GM23338 (cell line): ENCODE data around the gene YTHDF2. TPM values are rescaled to one million over a fixed set of nuclear protein-coding genes. Genes with fewer than 3 reads are reported as not detected.

Experiments used
- JUNB ChIP-seq: IDR thresholded peaks from one replicate; pipeline ENCODE4 v1.6.1; 2016; ENCODE audit warnings: antibody characterized with exemption; ENCODE audit not compliant: unreplicated experiment
- POLR2AphosphoS5 ChIP-seq: IDR thresholded peaks from 2 replicates; pipeline ENCODE4 v1.6.1; 2016; ENCODE audit warnings: antibody characterized with exemption, low read depth
- ZNF114 ChIP-seq: fragments of 250-450 bp; sonication (Bioruptor Pico); IDR thresholded peaks from 2 replicates; pipeline ENCODE4 v1.5.0; 2020; ENCODE audit warnings: mild to moderate bottlenecking, moderate library complexity
- polyA plus RNA-seq: library from polyadenylated mRNA; unstranded; fragments of >200 nt; fragmentation: Nextera tagmentation; extraction: Ambion mirVana; gene quantifications from 2 replicates; pipeline ENCODE4 v1.2.1, GENCODE V29; 2016
- small RNA-seq: library from RNA; depleted of rRNA; stranded (forward); fragments of <200 nt; gene quantifications from one replicate; pipeline ENCODE3, GENCODE V24; 2014; ENCODE audit warnings: low replicate concordance
- total RNA-seq: library from RNA; depleted of rRNA; stranded (reverse); fragments of >200 nt; shearing (Covaris generic); gene quantifications from 2 replicates; pipeline ENCODE4 v1.2.3, GENCODE V29; 2014; rRNA removed

YTHDF2 gene
- total and polyA plus RNA-seq, 2 experiments from 2014 or later = 130 to 169 TPM

GRCh38 chr1:28819020-28819419, 82.3 kb downstream of the YTHDF2 start (continued):
- TF ChIP-seq POLR2AphosphoS5 (no peak), ZNF114 (CRISPR knock-in tag) (no peak), JUNB (no peak)

Small RNA genes within 50 kb of the gene (small RNA-seq; reads per million reads assigned to genes)
- gene RF00422 = not detected

Other genes starting within 250 kb of the YTHDF2 start
- gene RCC1, start 230.9 kb upstream of the YTHDF2 start, total RNA-seq = 88.8 and 97.4 TPM in 2 replicates
- gene RCC1, start 230.9 kb upstream of the YTHDF2 start, polyA plus RNA-seq = 35.6 and 36.9 TPM in 2 replicates
- 13.0 and 20.3 TPM in 2 replicates for gene TRNAU1AP, start 183.9 kb upstream of the YTHDF2 start, total RNA-seq
- gene TRNAU1AP, start 183.9 kb upstream of the YTHDF2 start, polyA plus RNA-seq = 39.2 and 42.1 TPM in 2 replicates
- gene RAB42, start 144.7 kb upstream of the YTHDF2 start, total RNA-seq = 17.7 and 22.5 TPM in 2 replicates
- gene RAB42, start 144.7 kb upstream of the YTHDF2 start, polyA plus RNA-seq = 12.4 and 13.0 TPM in 2 replicates
- gene TAF12, start 93.9 kb upstream of the YTHDF2 start, total RNA-seq = 15.2 and 18.4 TPM in 2 replicates
- gene TAF12, start 93.9 kb upstream of the YTHDF2 start, polyA plus RNA-seq = 44.4 and 46.8 TPM in 2 replicates
- not detected in 2 replicates for gene RNU11, start 88.3 kb upstream of the YTHDF2 start, total RNA-seq
- not detected in 2 replicates for gene RNU11, start 88.3 kb upstream of the YTHDF2 start, polyA plus RNA-seq
- 20.2 and 22.0 TPM in 2 replicates for gene GMEB1, start 68.2 kb upstream of the YTHDF2 start, total RNA-seq
- 9.3 and 13.3 TPM in 2 replicates for gene GMEB1, start 68.2 kb upstream of the YTHDF2 start, polyA plus RNA-seq
- 2.3 and 3.6 TPM in 2 replicates for gene OPRD1, start 75.2 kb downstream of the YTHDF2 start, total RNA-seq
- gene OPRD1, start 75.2 kb downstream of the YTHDF2 start, polyA plus RNA-seq = 0.55 and 1.3 TPM in 2 replicates
- gene EPB41, start 177.6 kb downstream of the YTHDF2 start, total RNA-seq = 108 and 112 TPM in 2 replicates
- gene EPB41, start 177.6 kb downstream of the YTHDF2 start, polyA plus RNA-seq = 25.4 and 26.8 TPM in 2 replicates